Left ventricle myocardium inferior (tissue), 1 donor: ENCODE measurements around the gene HAVCR1. TPM values are rescaled to one million over a fixed set of nuclear protein-coding genes. Genes with fewer than 3 reads are reported as not detected.

Experiments used
- DNase-seq: peaks from one replicate; pipeline ENCODE4 v3.0.0-alpha.2; 2020
- H3K27ac ChIP-seq: fragments of 200-600 bp; replicated peaks from 2 replicates; pipeline ENCODE4 v1.8.0; 2021
- H3K27me3 ChIP-seq: fragments of 200-600 bp; 2 replicates; pipeline ENCODE4 v1.8.0; 2021; ENCODE audit warnings: low read depth
- H3K36me3 ChIP-seq: fragments of 200-600 bp; 2 replicates; pipeline ENCODE4 v1.8.0; 2021
- H3K4me1 ChIP-seq: fragments of 200-600 bp; 2 replicates; pipeline ENCODE4 v1.8.0; 2021
- H3K4me3 ChIP-seq: fragments of 200-600 bp; 2 replicates; pipeline ENCODE4 v1.8.0; 2021; ENCODE audit warnings: mild to moderate bottlenecking, moderate library complexity
- H3K9me3 ChIP-seq: fragments of 200-600 bp; replicated peaks from 2 replicates; pipeline ENCODE4 v1.8.0; 2021
- CTCF ChIP-seq: fragments of 200-600 bp; IDR thresholded peaks from 2 replicates; pipeline ENCODE4 v1.8.0; 2021; ENCODE audit warnings: antibody characterized with exemption, mild to moderate bottlenecking, borderline replicate concordance
- intact Hi-C: fragments of 100-400 bp; cut with micrococcal nuclease; formaldehyde crosslinking; loops from one replicate; pipeline ENCODE4 v1.11.0; 2022
- long read RNA-seq: library from polyadenylated mRNA; unstranded; transcript quantifications from one replicate; pipeline ENCODE4 v2.0.0, GENCODE V29; 2021
- total RNA-seq: library from RNA; stranded (reverse); fragmentation: NEBNext Ultra II Directional; extraction: Animal tissue kit (Norgen Biotek cat#: 25700); gene quantifications from one replicate; pipeline ENCODE4 v1.2.1, GENCODE V29; 2021
- donor health status: DM: no; HTN: yes; CAD: no; lungs with severe emphysema.

HAVCR1 gene
- not detected for total RNA-seq
- long read RNA-seq: 0 reads

GRCh38 chr5:157059093-157059539, at the start of gene HAVCR1:
TSS of gene HAVCR1 (minus strand) at chr5:157059116. CDS start at chr5:157057943, 1,173 bp downstream.
- no peaks in the 10 kb centered on the region for H3K27me3 ChIP-seq
- DNase-seq: no peak
- no peak within 1 kb of the TSS for H3K27ac ChIP-seq
- no peaks in the 10 kb centered on the region for H3K9me3 ChIP-seq
- no peak within 1 kb of the TSS for H3K4me3 ChIP-seq
- H3K36me3 ChIP-seq: no peaks in the 10 kb centered on the region
- intact Hi-C loops: no loop called here
- no peaks in the 10 kb centered on the region for H3K4me1 ChIP-seq
- no peak for TF ChIP-seq CTCF

- Histone ChIP-seq H3K36me3 (no peaks in the 10 kb centered on the region), H3K27me3 (no peaks in the 10 kb centered on the region), H3K9me3 (no peaks in the 10 kb centered on the region), H3K27ac (no peak overlapping the region), H3K4me3 (no peak overlapping the region), H3K4me1 (peaks cover 8% of the 10 kb centered on the region)
- no peak for TF ChIP-seq CTCF
- no peak for DNase-seq
- intact Hi-C loops: no loop called here
These were observed 48.6 kb upstream of the HAVCR1 start for GRCh38 chr5:157107508-157107907.

- Histone ChIP-seq H3K36me3 (no peaks in the 10 kb centered on the region), H3K4me1 (peaks cover 8% of the 10 kb centered on the region), H3K27ac (peak overlapping the region; percentile 3), H3K4me3 (peak overlapping the region; percentile 25), H3K9me3 (no peaks in the 10 kb centered on the region), H3K27me3 (no peaks in the 10 kb centered on the region)
- DNase-seq: peak; percentile 44
- no peak for TF ChIP-seq CTCF
- intact Hi-C loops: no loop called here
These were observed 47.9 kb upstream of the HAVCR1 start for GRCh38 chr5:157106630-157107461.

GRCh38 chr5:157100140-157100679, 41.3 kb upstream of the HAVCR1 start:
- intact Hi-C loops: no loop called here
- H3K27me3 ChIP-seq: no peaks in the 10 kb centered on the region
- H3K4me1 ChIP-seq: no peaks in the 10 kb centered on the region
- no peaks in the 10 kb centered on the region for H3K9me3 ChIP-seq
- no peaks in the 10 kb centered on the region for H3K36me3 ChIP-seq
- H3K4me3 ChIP-seq: no peak overlapping the region
- no peak overlapping the region for H3K27ac ChIP-seq
- no peak for DNase-seq
- no peak for TF ChIP-seq CTCF

GRCh38 chr5:157088342-157088990, 29.6 kb upstream of the HAVCR1 start:
- Histone ChIP-seq H3K4me3 (no peak overlapping the region), H3K9me3 (no peaks in the 10 kb centered on the region), H3K27me3 (no peaks in the 10 kb centered on the region), H3K36me3 (no peaks in the 10 kb centered on the region), H3K4me1 (no peaks in the 10 kb centered on the region), H3K27ac (no peak overlapping the region)
- TF ChIP-seq CTCF: no peak
- intact Hi-C loops: no loop called here
- no peak for DNase-seq
